Gastroesophageal sphincter (tissue), 3 donors: ENCODE measurements around the gene LAMB4.

ENCODE experiments used
- POLR2A ChIP-seq, 2 donors: fragments of 450-650 bp; IDR thresholded peaks; one replicate each; pipeline ENCODE4 v1.6.1; 2017; ENCODE audit warnings: antibody characterized with exemption in 2 of 2, mild to moderate bottlenecking in 2 of 2, moderate library complexity in 1 of 2
- TF ChIP-seq, protein P1 (sequence below), 4 experiments: fragments of 200-600 bp in 2 of 4; fragments of 450-650 bp in 2 of 4; sonication (generic) in 1 of 4; IDR thresholded peaks; one replicate each; pipeline ENCODE4 v1.5.1; 2017 to 2019; ENCODE audit warnings: antibody characterized with exemption in 4 of 4, mild to moderate bottlenecking in 2 of 4, moderate library complexity in 2 of 4

GRCh38 chr7:108170251-108170650, 40.1 kb upstream of the LAMB4 start:
- TF ChIP-seq, protein P1, sequence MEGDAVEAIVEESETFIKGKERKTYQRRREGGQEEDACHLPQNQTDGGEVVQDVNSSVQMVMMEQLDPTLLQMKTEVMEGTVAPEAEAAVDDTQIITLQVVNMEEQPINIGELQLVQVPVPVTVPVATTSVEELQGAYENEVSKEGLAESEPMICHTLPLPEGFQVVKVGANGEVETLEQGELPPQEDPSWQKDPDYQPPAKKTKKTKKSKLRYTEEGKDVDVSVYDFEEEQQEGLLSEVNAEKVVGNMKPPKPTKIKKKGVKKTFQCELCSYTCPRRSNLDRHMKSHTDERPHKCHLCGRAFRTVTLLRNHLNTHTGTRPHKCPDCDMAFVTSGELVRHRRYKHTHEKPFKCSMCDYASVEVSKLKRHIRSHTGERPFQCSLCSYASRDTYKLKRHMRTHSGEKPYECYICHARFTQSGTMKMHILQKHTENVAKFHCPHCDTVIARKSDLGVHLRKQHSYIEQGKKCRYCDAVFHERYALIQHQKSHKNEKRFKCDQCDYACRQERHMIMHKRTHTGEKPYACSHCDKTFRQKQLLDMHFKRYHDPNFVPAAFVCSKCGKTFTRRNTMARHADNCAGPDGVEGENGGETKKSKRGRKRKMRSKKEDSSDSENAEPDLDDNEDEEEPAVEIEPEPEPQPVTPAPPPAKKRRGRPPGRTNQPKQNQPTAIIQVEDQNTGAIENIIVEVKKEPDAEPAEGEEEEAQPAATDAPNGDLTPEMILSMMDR (IDR thresholded peaks at IDR 0.05) = no peak
- no peak for TF ChIP-seq POLR2A (IDR thresholded peaks at IDR 0.05)
